Hematopoietic multipotent progenitor cell treated with erythropoietin and hydrocortisone succinate and interleukin-3 and kit ligand, for 15 days (in vitro differentiated cells): Measurements from ENCODE around the gene RBM38.
"Not testable (repeated sequence)": the region's sequence is repeated elsewhere in the genome, so short reads cannot be mapped to it uniquely, and the experiment has no call there.

ENCODE experiments used
- DNase-seq: peaks from one replicate; pipeline ENCODE4 v3.0.0-alpha.2; 2015; ENCODE audit warnings: low spot score

RBM38 gene

DNA sequence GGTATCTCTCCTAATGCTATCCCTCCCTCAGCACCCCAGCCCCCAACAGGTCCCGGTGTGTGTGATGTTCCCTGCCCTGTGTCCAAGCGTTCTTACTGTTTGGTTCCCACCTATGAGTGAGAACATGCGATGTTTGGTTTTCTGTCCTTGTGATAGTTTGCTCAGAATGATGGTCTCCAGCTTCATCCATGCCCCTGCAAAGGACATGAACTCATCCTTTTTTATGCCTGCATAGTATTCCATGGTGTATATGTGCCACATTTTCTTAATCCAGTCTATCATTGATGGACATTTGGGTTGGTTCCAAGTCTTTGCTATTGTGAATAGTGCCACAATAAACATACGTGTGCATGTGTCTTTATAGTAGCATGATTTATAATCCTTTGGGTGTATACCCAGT is 28.3 kb downstream of the RBM38 start:
- DNase-seq: not testable (repeated sequence)

DNA sequence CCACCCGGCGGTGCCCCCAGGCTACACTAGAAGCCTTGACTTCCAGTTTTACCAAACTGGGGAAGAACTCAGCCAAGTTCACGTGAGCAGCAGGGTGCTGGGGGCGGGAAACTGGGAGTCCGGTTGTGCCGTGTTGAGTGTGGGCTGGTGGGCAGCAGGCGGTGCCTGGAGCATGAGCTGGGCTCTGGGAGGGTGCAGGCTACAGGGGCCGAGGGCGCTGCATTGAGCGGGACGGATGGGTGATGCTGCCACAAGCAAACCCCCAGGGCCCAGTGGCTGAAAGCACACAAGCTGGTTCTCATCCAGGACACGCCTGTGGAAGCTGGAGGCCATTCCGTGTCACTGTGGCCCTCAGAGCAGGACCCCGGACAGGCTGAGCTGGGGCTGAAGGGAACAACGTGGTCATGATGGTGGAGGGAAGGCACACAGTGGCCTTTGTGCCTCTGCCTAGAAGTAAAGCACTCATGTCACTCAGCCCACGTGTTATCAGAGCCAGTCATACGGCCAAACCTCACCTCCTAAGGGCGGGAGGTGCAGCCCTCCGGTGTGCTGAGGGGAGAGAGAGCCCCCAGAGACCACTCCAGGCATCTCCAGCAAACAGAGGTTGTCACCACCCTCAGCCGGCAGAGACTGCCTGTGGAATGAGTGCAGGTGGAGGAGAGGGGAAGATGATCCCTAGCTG is 29.5 kb downstream of the RBM38 start:
- peak; percentile 62 for DNase-seq

DNA sequence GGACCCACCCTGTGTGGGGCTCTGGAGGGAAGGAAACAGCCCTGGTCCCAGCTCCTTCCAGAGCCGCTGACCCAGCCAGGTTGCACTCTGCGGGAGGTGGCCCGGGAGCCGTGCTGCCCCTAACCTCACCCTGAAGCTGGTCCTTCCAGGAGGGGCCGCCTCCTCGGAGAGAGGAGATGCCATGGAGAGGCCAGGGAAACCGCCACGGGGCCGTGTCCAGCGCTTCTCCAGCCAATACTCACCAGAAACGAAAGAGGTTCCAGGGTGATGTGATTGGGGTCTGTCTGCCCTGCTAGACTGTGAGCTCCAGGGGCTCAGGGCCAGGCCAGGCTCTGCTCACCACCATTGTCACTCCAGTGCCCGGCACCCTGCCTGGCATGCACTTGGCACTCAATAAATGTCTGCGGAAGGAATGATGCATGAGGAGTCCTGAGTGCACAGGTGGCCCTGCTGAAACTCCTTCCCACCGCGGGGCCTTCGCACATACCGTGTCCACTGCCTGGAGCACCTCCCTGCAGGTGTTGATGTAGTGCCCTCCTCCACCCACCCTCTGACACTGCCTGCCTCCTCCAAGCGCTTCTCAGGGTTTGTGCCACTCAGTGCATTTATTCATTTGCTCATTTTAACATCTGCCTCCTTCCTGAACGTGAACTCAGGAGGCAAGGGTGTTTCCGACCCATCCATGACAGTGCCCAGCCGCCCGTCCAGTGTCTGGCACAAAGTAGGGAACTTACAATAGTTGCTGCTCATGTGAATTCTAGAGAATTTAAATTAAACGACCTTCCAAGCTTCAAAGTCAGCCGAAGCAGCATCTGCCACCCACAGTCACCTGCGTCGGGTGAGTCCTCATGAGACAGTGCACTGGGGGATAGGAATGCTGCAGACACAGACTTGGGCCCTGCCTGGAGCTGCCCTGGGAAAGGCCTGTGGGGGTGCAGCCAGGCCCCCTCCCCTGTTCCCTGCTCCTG is 30.3 kb downstream of the RBM38 start:
- DNase-seq: no peak

DNA sequence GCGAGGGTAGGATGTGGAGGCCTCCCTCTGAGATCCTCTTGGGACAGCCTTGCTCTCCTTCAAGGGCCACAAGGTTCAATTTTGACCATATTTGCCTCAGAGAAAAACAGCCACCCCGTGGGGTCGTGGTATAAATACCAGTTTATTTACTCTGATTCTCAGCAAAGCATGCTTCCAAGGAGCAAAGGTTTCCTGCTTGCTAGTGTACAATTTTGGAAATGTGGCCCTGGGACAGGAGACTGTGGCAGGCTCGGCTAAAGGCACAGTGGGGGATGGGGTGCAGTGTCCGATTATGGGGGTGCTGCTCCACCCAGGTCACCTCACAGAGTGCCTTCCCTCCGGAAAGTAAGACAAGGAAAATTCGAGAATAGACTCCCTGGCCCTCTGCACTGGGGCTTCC is 31.1 kb downstream of the RBM38 start:
- DNase-seq: no peak

DNA sequence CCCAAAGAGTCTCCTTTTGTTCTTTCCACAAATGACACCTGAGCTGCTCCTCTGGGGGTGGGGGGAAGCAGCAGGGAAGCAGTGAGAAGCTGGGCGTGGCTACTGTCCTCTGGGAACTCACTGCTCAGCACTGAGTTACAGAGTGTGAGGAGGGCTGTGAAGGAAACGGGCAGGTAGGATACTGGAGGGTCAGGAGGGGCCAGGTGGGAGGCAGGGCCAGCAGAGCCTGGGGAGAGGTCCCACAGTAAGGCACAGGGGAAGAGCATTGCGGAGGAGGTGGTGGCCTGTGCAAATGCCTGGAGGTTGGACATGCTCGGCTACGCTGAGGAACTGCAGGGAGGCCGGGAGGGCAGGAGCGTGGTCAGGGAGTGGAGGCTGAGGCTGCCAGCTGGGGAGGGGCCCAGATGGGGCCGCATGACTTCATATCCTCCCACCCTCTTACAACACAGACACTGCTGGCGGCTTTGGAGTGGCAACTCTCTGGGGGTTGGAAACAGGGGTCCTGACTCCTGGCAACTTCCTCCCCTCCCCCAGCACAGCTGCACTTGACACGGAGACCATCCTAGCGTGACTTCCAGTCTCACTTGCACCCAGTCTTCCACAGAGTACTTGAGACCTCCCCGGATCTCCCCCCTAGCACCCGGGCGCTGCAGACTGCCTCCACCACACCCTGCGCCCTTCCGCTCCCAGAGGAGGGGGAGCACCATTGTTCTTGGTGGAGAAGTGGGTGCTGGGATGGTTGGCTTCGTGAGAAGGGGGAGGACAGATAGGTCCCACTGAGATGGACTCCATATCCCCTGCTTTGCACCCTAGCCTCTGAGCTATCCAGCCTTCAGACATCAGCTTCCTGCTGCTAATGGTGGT is 34.2 kb downstream of the RBM38 start:
- DNase-seq: no peak

DNA sequence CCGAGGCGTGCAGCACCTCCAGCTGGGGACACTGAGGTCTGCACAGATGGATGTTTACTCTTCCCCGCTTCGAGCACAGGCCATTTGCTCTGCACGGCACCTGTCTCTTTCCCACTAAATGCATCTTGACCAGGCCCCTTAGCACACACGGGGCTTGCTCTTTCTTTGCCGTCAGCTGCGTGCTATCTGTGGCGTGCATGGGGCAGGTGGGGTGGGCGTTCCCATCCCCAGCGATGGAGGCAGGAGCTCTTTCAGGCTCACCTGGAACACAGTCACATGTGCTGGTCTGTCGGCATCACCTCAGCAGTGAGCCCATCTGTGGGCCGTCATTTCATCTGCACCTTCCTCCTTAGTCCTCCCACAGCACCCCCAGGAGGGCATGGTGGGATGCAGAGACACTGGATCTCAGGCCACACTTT is 35.1 kb downstream of the RBM38 start:
- DNase-seq: no peak

DNA sequence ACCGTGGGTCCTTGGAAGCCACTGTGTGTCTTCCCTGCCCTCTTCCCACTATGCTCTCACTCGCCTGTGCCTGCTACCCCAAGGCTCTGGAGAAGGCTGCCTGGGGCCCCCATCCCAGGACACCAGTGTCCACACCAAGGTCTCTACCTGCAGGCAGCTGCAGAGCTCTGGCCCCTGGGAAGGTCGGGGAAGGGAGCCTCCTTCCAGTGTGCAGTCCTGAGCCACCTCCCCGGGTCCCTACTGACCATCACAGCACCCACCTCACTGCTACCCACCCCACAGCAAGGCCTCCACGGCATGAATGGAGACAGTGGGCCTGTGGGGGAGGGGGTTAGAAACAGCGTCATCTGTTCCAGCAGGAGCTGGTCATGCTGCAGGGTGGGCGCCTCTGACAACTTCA is 35.6 kb downstream of the RBM38 start:
- DNase-seq: no peak

DNA sequence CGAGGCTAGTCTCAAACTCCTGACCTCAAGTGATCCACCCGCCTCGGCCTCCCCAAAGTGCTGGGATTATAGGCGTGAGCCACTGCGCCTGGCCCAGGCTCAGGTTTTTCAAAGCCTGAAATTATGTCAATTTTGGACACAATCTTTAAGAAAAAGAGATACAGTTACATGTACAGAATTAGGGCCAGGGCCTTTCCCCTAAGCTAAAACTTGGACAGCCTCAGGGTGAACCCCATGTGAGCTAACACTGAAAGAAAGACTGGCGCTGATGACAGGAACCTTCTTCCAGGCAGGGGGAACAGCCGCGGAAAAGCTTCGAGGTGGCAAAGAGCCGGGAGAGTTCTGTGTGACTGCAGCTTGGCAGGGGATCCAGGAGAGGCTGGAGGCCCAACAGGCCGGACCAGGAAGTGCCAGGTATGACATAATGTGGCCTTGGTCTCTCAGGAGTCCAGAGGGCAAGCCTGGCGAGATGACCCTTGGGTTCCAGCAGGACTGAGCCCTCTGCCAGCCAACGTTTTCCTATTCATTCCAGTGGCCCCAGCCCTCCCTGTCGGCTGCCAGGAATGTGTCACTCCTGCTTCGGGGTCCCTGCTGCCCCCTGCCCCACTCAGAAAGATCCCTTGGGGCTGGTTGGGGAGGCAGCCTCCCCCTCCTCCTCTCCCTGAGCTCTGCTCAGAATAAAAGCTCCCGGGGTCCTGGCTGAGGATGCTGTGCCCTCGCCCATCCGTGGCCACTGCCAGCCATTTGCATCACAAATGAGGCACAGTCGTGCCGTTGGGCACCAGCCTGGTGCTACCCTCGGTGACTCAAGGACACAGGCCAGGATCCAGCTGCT is 37.3 kb downstream of the RBM38 start:
- no peak for DNase-seq

DNA sequence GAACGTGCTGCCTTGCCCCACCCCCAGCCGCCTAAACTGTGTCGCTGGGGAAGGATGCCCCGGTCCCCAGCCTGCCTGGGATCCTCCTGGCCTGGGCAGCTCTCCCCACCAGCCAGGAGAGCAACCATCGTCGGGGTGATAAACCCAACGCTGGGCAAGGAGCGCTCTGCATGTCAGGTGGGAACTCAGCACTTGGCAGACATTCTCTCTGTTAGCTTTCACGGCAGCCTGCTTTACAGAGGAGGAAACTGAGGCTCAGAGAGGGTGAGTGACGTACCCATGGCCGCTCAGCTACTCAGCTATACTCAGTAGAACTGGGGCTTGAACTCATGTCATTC is 37.9 kb downstream of the RBM38 start:
- no peak for DNase-seq

DNA sequence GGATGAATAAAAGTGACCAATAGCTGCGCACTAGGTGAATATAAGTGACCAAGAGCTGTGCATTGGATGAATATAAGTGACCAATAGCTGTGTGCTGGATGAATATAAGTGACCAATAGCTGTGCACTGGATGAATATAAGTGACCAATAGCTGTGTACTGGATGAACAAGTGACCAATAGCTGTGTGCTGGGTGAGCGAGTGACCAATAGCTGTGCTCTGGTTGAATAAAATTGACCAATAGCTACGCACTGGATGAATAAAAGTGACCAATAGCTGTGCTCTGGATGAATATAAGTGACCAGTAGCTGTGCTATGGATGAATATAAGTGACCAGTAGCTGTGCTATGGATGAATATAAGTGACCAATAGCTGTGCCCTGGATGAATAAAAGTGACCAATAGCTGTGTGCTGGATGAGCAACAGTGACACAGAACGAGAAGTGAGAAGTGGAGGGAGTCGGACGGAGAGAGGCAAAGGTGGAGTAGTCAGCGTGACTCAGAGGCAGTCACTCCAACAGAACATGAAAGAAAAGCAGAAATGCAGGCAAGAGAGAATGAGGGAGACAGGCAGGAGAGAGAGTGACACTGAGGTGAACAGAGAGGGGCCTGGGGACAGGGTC is 38.5 kb downstream of the RBM38 start:
- DNase-seq: no peak

DNA sequence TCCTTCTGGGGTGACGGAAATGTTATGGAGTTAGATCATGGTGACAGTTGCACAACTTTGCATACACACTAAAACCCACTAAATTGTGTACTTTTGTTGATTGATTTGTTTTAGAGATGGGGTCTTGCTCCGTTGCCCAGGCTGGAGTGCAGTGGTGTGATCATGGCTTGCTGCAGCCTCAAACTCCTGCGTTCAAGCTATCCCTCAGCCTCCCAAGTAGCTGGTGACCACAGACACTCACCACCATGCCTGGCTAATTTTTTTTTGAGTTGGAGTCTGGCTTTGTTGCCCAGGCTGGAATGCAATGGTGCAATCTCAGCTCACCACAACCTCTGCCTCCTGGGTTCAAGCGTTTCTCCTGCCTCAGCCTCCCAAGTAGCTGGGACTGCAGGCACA is 39.0 kb downstream of the RBM38 start:
- DNase-seq: not testable (repeated sequence)

DNA sequence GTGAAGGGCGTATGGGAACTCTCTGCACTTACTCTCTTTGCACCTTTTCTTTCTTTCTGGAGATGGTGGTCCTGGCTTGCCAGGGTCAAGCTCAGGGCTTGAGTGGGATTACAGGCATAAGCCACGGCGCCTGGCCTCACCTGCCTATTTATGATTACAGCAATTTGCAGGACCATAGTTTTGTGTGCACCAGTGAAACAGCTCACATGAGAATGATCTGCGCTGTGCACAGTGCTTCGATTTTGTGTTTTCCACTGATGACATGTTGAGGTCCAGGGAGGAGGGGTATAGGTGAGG is 40.3 kb downstream of the RBM38 start:
- no peak for DNase-seq

DNA sequence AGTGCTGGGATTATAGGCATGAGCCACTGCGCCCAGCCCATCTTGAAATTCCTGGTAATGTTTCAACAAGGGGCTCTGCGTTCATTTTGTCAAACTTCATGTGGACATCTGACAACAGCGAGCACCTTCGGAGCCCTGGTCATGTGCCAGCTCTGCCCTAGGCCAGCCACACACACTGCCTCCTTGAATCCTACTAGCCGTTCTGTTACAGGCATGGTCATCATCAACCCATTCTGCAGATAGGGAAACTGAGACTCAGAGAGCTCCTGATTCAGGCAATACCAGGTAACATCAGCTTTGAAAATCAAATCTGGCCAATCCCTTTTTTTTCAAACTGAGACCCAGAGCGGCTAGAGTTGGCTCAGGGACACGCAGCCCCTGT is 41.3 kb downstream of the RBM38 start:
- no peak for DNase-seq

DNA sequence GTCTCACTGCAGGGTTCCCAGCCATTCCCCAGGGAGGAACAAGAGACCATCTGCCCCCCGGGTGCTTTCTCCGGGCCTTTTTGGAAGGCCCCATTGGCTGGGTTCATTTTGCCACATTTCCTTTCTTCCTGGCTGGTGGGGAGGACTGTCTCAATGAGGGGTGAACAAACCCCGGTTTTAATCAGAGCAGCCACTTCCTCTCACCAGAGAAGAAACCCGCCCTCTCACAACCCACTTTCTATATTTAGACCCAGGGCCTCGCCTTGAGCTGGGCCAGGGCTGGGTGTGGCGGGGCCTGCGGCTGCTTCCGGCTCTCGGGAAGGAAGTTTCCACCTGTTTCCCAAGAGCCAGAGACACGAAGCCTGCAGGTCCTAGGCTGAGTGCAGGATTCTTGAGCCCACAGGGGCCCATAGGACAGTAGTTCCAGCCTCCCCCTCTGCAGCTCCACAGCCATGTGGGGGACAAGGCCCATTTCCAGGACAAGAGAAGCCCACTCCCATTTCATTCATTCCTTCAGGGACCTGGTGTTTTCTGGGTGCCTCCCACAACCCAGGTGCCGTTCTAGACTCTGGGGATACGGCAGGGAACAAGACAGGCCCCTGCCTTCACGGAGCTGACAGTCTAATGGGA is 41.8 kb downstream of the RBM38 start:
- peak; percentile 57 for DNase-seq

DNA sequence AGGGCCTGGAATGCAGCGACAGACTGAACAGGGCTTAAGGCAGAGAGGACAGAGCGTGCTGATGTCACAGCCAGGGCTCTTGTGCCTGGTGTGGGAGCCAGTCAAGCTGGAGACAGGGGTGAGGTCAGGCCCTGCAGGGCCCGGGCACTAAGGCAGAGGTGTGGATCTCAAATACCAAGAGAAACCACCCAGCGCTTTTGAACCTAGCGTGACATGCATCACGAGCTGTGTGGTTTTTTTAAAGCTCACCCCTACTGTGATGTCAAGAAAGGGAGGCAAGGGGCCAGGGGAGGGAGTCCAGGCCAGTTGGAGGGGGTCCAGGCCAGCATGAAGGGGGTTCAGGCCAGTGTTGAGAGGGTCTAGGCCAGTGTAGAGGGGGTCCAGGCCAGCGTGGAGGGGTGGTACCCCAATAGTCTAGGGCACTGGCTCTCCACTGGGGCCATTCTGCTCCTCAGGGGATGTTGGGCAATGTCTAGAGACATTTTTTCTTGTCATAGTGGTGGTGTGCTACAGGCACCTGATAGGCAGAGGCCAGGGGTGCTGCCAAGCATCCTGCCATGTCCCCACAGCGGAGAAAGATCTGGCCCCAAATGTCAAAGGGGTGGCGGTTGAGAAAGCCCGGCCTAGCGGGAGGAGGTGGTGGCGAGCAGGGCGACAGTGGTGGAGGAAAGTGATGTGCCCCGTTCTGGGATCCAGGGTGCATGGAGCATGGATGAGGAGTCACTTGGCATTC is 42.6 kb downstream of the RBM38 start:
- DNase-seq: no peak

DNA sequence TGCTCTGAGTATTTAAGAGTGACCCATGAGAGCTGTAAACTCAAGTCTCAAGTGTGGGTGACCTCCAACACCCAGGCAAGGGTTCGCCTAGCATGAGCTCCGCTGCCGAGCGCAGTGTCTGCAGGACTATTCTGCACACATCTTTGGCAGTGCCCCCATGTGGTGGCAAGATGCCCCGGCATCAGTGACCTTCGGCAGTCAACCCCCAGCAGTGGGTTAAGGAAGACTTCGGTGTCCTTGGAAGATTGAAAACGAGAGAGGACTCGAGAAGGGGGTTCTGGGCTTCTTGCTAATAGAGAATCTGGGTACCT is 43.1 kb downstream of the RBM38 start:
- peak; percentile 58 for DNase-seq

DNA sequence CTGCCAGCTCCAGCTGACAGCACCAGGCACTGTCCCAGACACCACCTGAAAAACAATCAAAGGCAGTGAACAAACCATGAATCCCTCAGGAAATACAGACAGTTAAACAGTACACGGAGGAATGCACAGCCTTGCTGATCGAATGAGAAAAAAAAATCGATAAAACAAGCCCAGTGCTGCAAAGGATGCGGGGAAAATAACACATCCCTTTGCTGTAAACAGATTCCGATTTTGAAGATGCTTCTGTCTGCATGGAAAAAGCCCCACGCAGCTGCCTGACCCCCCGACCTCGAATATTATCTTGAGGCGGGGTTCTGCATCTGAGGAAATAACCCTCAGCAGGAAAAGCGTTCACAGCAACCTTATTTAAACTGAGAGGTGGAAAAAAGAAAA is 43.9 kb downstream of the RBM38 start:
- DNase-seq: no peak

DNA sequence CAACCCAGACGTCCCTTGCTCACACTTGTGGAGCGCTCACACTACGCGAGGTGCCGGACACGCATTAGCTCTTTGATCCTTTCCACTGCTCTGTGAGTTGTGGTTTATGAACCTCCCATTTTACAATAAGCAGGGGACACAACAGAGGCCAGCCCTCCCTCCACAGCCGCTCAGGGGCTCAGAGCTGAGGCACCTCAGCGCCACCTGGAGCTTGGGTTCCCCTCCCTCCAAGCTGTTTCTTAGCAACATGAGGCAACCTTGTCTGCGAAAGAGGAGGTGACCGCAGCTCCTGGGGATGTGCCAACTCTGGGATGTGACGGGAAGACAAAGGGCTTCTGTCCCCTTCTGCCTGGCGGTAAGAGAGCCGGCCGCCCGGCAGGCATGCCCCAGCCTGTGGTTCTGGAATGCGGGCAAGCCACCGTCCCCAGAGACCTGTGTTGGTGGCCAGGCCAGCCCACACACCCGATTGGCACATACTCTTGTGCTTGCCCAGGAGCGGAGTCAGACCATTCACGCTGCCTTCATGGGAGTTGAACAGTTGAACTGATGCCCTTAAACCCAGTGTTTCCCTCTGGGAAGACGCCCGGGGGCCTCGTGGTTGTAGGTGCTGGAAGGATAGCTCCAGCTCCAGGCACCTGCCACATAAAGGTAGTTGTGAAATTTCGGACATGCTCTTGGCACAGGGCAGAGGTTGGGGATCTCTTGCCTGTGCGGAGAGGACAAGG is 44.5 kb downstream of the RBM38 start:
- no peak for DNase-seq

DNA sequence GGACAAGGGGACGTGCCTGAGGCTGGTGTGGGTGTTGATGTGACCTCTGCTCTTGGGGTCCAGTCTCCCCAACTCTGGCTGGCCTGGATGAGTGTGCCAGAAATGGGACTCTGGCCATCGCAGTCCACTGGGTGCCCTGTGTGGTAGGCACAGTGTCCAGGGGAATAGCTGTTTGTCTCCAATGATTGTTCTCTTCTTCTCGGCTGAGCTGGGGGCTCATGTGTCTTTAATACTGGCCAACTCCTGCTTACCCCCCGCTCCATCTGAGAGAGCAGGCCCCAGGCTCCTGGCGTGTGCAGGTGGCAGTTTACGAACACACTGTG is 45.0 kb downstream of the RBM38 start:
- DNase-seq: no peak

DNA sequence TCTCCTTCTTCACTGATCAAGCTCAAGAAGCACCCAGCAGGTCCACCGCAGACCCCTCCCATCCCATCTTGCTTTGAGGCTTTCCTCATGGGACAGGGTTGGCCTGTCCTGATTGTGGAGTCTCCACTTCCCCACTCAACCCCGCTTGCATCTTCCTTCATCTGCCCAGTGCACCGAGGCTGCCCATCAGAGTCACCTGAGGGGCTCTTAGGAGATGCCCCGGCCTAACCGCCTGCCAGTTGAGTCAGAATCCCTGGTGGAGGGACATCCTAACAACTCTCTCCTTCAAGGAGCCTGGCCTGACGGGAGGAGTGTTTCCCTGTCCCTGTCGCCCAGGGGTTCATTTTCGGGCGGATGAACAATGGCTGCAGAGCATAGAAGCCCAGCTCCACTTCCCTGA is 46.1 kb downstream of the RBM38 start:
- DNase-seq: no peak
